Suppressor macrophage (primary cell): ENCODE results near the gene PIWIL4.
"Not testable (repeated sequence)": the region's sequence is repeated elsewhere in the genome, so short reads cannot be mapped to it uniquely, and the experiment has no call there.

Experiments used
- DNase-seq, 4 experiments: peaks; one replicate each; pipeline ENCODE4 v3.0.0-alpha.2; 2020 to 2022

The PIWIL4 gene

DNA sequence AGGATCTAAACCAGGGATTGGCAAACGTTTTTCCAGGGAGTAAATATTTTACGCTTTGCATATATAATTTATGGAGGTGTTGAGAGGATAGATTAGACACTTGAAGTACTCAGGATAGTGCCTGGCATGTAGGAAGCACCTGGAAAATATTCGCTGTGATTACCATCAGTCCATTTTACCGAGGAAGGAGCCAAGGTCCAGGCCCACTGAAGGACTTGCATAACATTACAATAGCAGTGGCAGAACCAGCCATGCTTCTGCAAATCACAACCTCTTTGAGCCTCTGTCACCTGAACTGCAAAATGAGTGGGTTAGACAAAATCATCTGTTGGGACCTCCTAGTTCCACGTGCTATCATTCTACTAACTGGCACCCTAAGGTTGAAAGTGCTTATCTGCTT, 18.0 kb upstream of the PIWIL4 start:
- DNase-seq: no peak

DNA sequence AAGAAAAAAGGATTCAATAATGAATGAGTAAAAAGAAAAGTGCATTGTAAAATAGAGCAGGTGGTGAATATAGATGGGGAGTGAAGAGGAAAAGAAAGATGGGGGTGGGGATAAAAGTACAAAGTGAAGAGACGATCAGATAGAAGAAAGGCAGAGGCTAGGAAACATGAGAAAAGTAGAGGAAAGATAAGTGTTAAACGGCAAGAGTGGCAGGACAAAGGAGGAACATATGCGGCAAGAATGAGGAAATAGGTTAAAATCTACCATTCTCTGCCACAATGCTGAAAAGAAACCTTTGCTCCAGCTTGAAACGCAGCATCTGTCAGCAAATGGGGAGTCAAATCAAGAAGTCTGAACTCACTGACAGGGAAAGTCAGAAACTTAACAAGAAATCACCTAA, 16.7 kb upstream of the PIWIL4 start:
- DNase-seq: peak; percentile 35 to 68 (median 48)

DNA sequence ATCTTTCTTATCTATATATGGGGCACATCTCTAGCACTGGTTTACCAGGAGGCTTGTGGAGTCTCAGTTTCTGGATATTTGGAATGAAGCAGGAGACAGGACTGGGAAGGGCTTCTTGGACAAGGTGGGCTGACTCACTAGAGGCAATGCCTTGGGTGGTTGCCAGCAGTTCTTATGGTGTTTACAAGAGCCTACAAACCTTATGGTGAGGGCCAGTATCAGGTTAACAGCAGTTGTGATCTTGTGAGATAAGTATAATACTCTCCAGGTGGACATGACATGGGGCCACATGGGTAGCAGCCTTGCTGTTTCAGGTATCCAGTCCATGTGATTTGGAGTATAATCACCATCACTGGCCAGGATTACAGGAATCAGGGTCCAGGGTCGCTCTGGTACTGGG, 13.2 kb upstream of the PIWIL4 start:
- DNase-seq: no peak

GRCh38 chr11:94555752-94556329, 11.3 kb upstream of the PIWIL4 start:
- not testable (repeated sequence) for DNase-seq

DNA sequence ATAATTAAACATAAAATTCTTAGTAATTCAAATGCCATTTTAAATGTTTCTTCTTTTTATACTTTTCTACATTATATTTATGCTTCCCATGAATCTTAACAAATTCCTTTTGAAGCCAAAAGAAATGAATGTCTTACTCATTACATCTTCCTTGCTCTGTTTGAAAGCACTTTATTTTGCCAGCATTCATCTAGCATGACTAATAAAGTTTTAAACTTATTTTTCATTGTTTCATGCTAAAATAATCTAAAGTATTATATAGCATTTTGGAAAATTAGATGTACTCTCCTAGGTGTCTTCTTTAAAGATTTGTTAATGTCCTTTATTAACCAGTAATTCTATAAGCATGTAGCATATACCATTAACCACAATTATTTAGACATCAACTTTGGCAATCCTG, 9.7 kb upstream of the PIWIL4 start:
- no peak for DNase-seq

- DNase-seq: no peak
Measured at GRCh38 chr11:94557992-94558391, 9.2 kb upstream of the PIWIL4 start.

GRCh38 chr11:94558468-94558867, 8.7 kb upstream of the PIWIL4 start:
- peak; percentile 72 to 89 (median 78) for DNase-seq

DNA sequence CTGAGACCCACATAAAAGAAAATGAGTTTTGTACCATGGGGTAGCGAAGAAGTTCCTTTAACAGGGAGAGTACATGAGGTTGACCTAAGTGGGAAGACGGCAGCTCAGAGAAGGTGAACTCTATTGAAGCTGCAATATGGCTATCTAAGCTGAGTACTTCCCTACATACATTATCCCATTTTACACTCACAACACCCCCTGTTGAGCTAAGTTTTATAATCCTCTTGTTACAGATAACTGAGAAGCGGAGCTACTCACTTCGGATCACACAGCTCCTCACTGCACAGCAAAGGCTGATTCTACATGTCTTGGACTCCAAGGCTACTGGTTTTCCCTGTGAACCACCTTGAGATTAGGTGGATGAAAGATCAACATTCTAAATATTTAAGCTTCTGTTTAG, 8.2 kb upstream of the PIWIL4 start:
- DNase-seq: no peak

DNA sequence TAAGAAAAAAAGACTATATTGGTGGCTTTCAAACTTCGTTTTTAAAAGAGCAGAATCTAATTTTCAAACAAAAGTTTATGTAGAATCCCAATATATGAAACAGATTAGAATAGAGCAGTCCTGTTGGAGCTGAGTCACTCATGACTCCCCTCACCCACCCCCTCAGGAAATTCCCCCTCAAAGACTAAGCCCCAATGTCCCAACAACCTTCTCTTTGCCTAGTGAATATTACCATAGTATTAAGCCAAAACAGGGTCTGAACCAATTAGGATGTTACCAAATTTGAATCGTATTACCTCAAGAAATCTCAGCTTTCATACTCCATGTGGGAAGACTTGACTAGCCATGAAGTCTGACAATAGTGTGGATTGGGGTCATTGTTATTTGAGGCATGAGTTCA, 7.8 kb upstream of the PIWIL4 start:
- no peak for DNase-seq

DNA sequence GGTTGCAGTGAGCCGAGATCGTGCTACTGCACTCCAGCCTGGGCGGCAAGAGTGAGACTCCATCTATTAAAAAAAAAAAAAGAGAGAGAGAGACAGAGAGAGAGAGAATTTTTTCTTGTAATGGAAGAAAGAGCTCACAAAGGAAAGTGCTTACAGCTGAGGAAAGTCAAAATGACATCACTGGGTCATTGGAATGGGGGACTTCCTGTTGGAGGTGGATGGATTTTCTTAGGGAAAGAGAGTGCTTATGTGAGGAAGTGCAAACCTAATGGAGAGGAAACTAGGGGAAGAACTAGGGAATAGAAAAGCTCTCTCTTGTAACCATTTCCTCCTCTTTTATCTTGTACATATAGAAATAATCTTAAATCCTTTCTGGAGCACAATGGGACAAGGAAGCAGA, 6.3 kb upstream of the PIWIL4 start:
- peak in 1 of 4 experiments; percentile 30 for DNase-seq

GRCh38 chr11:94563176-94563847, 3.9 kb upstream of the PIWIL4 start:
- peak in 2 of 4 experiments; percentile 41 to 42 for DNase-seq

GRCh38 chr11:94563848-94564467, 3.2 kb upstream of the PIWIL4 start:
- DNase-seq: peak in 2 of 4 experiments; percentile 32 to 52

GRCh38 chr11:94568200-94568599, 1.0 kb downstream of the PIWIL4 start:
- no peak for DNase-seq

DNA sequence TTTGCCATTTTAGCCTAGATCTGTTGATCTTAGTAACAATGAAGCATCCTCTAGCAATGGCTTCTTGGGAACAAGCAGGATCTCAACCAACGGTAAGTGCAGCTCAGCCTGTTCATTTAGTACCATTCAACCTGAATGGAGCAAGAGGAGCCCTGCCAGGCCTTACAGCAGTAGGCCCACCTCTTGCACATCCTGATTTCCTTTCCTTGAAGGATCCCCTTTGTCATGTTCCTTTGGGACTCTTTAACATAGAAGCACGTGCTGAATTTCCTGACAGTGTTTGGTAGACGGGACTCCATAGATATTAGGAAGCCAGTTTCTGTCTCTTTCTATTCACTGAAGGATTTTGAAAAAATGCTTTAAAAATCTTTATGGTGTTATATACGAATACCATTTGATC, 1.5 kb downstream of the PIWIL4 start:
- DNase-seq: no peak

- DNase-seq: not testable (repeated sequence)
Measured at GRCh38 chr11:94572975-94573374, 5.8 kb downstream of the PIWIL4 start.

DNA sequence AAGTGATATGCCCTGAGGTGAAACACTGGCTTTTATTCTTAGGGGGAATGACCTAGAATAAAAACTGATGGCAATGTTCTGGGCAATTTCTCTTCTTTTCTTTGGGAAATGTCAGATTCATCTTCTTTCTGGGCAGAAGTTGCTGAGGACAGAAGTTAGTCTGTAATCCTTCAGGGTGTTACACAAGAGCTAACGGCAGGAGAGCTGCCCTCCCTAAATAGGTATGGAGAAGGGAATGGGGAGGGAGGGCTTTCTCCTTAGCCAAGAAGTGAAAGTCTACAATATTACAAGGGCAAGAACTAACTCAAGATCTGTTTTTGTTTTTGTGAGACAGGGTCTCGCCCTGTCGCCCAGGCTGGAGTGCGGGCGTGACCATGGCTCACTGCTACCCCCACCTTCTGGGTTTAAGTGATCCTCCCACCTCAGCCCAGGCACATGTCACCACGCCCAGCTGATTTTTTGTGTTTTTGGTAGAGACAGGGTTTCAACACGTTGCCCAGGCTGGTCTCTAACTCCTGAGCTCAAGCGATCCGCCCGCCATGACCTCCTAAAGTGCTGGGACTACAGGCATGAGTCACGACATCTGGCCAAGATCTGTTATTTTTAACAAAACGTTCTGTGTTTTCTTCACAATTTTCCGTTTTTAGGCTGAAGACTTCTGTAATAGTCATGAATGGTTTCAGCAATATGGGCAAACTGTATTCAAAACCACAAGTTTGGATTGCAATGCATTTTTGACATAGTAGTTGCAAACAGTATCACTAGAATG, 7.2 kb downstream of the PIWIL4 start:
- DNase-seq: peak; percentile 69 to 80 (median 76)

- DNase-seq: peak in 3 of 4 experiments; percentile 13 to 22 (median 21)
Measured at GRCh38 chr11:94576306-94576705, 9.1 kb downstream of the PIWIL4 start.

- no peak for DNase-seq
Measured at GRCh38 chr11:94577841-94578240, 10.7 kb downstream of the PIWIL4 start.

DNA sequence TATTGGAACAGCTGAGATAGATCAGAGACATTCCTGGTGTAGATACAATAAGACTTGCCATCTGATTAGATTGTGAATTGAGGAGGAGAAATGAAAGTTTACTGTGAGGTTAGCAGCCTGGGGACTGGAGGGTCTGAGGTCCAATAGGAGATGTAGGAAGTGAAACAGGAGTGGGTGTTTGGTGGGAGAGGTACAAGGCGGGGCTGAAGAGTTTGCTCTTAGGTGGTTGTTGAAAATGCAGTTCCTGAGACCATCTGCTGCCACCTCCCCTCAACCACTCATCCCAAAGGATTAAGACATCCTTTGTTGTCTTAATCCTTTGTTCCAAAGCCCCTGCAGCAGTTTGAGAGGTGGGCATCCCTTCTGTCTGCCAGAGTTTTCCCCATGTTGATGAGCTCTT, 14.8 kb downstream of the PIWIL4 start:
- peak in 2 of 4 experiments; percentile 19 to 35 for DNase-seq

DNA sequence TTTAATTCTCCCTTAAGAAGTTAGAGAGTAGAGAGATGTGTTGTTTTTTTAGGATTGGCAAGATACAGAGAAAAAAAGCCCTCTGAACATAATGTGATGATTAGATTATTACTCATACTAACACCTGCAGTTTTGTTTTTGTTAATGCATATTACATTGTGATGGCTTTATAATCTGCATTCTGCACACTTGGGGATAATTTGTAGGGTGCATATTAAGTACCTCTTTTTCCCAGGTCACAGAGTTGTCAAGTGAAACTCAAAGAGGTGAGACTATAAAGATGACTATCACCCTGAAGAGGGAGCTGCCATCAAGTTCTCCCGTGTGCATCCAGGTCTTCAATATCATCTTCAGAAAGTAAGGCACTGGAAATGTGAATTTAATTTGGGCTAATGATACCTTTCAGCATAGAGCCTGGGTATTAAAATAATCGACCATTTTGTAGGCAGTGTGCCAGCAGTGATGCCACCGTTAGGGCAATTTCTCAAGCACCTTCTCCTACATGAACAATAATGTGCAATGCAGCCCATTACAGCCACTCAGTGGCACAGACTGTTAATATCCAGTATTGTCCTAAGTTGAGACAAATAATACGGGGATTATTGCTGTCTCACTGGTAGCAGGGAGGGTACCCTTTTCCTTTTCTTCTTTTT, 16.2 kb downstream of the PIWIL4 start:
- peak; percentile 35 to 58 (median 56) for DNase-seq

DNA sequence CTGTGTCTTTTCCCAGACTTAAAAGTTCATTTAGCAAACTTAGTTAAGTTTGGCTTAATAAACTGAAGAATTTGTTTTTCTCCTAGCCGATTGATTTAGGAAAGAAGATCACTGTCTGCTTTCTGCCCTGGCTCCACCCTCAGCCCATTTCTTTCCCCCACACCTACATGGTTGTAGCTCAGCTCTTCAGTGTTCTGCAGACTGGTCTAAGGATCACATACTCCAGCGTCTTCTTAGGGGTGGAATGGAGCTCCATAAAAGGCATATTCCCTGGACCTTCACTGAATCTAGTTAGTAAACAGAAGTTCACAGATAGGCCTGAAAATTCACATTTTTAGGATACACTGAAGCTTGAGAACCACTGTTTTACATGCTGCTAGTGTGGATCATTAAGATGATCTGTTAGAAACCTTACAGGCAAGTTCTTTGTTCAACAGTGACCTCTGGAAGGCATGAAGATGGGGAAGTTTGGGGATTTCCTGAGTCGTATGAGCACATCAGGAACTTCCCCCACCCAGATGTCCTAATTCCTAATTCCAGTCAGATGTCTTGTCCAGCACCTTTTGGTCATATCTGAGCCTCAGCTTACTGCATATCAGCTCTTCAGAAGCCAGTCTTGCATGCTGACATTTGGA, 16.8 kb downstream of the PIWIL4 start:
- DNase-seq: peak; percentile 83 to 93 (median 88)

DNA sequence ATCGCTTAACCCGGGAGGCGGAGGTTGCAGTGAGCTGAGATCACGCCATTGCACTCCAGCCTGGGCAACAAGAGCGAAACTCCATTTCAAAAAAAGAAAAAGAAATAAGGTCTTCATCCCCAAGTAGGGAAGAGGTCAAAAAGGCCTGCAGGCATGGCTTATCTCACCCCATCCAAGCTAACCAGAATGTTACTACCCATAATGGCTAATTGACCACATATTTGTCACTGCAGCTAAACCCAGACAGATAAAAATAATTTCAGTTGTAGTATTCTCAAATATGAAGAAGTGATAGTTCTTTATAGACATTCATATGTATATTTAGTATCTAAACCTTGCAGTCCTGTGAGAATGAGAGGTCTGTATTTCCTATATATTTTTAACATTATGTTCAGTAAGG, 17.8 kb downstream of the PIWIL4 start:
- DNase-seq: no peak
